HG03520 (cell line): Measurements from ENCODE around the gene PROK2.

Experiments used
- ATAC-seq: cut with Tn5 transposase; IDR thresholded peaks from one replicate; pipeline ENCODE4 v1.9.1; 2021; ENCODE audit warnings: mild to moderate bottlenecking, moderate library complexity; ENCODE audit not compliant: unreplicated experiment

PROK2 gene

DNA sequence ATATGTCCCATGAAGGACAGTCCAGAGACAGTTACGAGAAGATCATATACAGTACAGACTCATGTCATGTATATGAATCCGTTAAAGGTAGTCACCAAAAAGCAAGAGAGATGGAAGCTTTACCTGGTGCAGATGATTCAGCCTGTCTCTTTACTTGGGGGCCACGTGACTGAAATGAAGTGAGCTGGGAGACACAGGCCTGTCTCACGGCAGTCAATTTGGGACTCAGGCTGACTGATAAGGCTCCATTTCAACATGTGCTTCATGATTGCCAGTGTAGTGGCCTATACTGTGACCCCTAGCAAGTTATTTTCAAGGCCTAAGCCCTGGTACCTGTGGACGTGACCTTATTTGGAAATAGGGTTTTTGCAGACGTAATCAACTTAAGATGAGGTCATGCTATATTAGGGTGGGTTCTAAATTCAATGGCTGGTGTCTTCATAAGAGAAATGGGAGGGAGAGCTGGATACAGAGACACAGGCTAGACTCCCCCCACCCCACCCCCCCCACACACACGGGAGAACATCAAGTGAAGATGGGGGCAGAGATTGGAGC is 3.0 kb upstream of the PROK2 start:
- no peak for ATAC-seq

DNA sequence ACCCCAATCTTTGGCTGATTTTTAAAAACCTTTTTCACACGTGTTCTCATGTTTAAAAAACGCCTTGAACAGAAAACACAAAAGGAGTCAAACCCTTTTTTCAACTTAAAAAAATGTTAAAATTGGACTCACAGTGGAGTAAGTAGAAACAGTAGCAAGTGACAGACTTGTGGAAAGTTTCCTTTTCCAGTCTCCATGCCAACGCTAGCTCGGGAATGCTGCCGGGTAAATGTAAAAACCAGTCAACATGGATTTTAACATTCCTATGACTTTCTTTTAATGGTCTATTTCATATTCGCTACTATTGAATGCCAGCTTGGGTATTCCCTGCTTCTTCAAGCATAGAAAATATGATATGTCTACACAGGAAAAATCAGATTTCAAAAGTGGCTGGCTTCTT is 1.6 kb upstream of the PROK2 start:
- no peak for ATAC-seq

- no peak for ATAC-seq
These were observed 1.2 kb upstream of the PROK2 start for GRCh38 chr3:71786217-71786549.

- no peak for ATAC-seq
These were observed 726 bp upstream of the PROK2 start for GRCh38 chr3:71785532-71786216.

- ATAC-seq = no peak
These were observed 591 bp downstream of the PROK2 start for GRCh38 chr3:71784201-71784913.

DNA sequence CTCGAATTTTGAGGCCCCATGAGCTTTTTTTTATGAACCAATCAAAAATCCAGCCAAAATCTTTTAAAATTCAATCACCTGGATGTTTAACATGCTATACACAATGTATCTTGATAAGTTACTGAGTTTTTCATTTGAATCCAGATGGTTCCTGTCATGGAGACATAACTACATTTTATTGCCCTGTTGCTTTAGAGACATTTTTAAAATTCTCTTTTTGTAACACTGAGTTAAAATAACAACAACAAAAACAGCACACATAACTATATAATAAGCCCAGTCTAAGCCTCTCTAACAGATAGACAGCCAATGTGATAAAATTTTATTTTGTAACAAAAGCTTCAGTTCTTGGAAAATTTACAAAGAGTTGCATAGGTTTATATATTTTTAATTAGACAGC is 1.8 kb downstream of the PROK2 start:
- no peak for ATAC-seq

DNA sequence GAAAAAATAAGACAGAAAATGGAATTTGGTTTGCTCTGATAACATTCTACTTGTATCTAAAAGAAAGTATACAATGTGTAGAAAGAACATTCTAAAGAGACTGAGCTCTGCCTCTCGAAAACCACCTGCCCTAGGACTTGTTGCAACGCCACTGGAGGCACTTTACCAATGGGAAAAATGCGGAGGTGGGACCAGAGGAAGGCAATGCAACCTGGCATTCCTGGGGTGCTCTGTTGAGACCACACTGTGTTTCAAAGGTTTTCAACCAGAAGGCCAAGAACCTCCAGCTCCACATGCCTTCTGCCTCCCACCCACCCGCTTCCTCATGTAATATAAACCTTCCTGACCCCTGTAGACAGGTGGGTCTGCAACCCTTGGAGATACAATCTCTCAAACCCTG is 4.5 kb downstream of the PROK2 start:
- no peak for ATAC-seq

GRCh38 chr3:71779674-71780377 is 5.1 kb downstream of the PROK2 start:
- no peak for ATAC-seq

DNA sequence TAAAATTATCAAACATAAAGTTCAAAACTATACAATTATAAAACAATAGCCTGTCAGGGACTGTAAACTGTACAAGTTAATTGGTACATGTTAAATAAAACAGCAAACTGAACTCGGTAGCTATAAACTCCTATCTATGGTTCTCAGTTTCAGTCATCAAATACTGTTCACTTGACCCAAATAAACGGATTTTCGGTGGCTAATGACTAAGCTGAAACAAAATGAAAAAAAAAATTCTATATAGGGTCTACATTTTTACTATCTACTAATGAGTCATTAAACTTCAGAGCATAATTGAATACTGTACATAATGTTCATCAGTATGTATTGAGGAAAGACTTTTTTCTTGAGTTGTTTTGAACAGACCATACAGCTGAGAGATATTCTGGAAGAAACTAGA is 6.6 kb downstream of the PROK2 start:
- no peak for ATAC-seq

DNA sequence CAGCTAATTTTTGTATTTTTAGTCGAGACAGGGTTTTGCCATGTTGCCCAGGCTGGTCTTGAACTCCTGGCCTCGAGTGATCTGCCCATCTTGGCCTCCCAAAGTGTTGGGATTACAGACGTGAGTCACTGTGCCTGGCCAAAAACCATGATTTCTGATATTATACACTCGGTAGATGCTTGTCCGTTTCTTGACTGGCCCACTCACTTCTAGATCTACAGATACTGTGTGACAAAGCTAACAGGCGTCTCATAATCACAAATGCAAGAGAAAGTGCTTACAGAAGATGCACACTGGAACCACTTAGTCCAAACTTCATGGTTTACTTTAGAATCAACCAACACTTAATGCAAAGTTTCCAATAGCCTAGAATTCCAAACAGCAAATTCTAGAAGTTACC is 8.4 kb downstream of the PROK2 start:
- no peak for ATAC-seq

DNA sequence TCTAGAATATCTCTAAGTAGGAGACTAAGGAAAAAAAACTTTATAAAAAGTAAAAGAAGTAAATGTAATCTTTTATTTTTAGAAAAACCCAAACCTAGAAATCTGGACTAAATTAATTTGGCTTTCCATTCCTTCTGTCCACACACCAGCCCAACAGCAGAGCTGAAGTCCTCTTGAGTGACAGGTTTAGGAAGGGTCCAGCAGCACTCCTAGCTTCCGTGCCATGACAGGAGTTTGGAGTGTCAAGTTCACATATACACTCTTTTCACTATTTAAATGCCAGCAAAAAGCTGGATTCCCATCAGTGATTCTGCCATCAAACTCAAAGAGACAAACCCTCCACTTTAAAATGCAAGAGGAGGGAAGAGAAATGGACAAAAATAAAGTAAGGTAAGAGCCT is 13.1 kb downstream of the PROK2 start:
- no peak for ATAC-seq

DNA sequence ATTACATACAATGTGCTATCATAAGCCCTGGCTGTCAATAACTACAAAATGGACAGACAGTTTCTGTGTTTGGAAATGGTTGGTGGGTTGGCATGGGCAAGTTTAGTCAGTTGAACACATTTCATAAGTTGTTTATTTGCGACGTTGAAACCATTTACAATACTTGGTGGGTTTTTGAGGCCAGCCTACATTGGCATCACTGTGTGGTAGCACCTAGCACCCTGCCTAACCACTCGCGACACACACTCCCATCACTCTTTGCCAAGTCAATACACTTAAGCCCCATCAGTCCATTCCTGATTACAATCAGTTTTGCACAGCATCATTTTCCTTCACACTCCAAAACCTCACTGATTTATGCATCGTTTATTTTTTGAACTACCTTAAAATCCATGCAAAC is 13.8 kb downstream of the PROK2 start:
- ATAC-seq = no peak

DNA sequence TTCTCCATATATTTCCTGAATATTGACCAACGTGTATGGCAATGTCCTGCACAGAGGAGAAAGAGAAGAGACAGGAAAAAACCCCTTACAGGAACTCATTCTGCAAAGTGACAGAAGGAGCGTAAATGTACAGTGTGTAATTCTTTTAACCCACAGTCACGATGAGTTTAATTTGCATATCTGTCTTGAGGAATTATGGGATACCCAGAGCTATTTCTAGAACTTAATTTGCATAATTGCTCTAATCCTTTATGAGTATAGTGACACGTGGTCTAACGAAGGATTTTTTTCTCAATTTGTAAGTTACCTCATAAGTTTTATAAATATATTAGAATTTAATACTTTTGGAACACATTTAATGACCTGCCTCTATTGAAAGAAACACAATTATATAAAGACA is 21.5 kb downstream of the PROK2 start:
- ATAC-seq = no peak

DNA sequence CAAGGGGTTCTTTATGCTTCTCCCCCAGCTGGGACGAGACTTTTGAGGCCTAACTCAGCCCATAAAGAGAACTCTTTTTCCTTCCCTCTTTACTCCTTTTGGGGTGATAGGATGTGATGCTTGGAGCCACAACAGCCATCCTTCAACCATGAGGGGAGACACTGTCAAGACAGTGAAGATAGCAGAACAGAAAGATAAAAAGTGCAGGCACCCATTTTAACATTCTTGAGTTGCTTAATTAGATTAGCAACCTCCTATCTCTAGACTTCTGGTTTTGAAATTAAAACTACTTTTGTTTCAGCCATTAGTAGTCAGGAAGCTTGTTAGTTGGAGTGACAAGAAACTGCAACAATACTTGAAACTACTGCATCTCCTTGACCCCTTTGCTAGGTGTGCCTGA is 24.8 kb downstream of the PROK2 start:
- ATAC-seq = no peak

- ATAC-seq = no peak
These were observed 25.5 kb downstream of the PROK2 start for GRCh38 chr3:71759401-71759800.

DNA sequence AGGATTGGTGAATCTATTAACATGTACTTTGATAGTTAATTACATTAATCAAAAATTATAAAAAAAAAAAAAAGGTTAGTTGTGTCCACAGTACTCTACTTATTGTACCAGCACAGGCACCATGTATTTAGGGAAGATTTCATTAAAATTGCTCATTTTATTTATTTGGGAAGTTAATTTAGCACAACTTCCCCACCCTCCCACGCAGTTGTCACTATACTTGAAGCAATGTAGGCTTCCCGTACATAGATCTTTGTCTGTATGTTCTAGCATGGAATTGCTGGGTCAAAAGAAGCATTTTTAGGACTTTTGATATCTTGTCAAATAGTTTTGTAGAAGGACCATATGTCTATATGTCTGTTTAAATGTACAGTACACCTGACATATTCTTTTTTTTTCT is 26.9 kb downstream of the PROK2 start:
- no peak for ATAC-seq

- no peak for ATAC-seq
These were observed 30.2 kb downstream of the PROK2 start for GRCh38 chr3:71754610-71755253.

- no peak for ATAC-seq
These were observed 31.0 kb downstream of the PROK2 start, which contains the start of gene GPR27 for GRCh38 chr3:71753701-71754609. Gene GPR27 (plus strand): TSS chr3:71753855. CDS start chr3:71754050, 195 bp downstream.

DNA sequence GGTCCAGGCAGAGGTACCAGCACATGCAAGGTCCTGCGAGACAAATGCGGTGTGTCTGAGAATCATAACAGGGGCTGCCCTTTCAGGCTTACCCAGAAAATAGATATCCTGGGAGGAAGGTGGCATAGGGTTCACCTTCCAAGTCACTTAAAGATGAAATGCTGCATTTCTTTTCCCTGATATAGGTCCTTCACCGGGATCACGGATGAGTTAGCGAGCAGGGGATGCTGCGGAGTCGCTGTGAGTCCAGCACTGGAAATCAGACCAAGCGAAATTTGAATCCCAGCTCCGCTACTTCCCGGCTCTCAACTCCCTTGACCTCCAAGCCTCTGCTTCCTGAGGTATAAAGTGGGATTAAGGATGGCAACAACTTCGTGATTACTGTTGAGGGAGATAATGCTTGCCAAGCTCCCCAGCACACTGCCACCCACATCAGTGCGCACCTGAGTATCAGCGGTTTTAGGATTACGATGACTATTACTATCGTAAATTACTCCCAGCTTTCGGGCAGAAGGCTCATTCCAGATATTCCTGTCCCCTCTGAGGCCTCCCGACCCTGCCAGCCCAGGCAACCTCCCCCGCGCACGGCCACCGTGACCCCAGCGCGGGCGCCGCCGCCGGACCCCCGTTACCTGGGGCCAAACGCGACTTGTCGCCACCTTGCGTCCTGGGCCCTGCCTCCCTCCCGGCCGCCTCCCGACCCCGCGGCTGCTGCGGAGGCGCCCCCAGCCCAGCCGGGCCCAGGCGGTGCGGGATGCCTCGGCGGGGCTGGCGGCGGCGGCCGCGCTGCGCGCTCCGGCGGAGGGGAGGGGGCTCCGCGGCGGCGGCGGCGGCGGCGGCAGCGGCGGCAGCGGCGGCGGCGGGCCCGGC is 31.9 kb downstream of the PROK2 start:
- ATAC-seq = no peak
